Measurements from ENCODE around the gene APBB1IP.

DNA sequence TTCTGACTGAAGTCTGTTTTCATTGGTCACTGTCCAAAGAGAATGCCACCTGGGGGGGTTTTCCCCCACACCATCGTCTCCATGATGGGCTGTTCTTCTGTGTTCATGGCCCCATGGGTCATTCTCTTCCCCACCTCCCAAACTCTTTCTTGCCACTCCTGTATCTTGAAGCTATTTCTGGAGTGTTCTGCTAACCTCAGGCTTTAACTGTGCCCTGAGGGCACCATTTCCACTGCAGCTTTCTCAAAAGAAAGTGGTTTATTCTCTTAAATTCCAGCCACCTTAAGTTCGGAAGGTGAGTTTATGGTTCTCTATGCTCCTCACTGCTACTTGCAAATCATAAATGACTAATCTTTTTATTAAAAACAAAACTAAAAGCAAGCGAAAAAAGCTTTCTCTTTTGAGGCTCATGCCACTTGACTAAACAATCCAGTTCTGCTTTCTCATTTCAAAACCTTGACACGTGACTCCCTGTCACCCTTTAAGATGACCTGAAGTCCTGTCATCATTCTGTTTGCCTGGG is 7.4 kb upstream of the APBB1IP start:
- TF ChIP-seq POLR2A (IDR thresholded peaks at IDR 0.05) = no peak
- TF ChIP-seq, protein P1, sequence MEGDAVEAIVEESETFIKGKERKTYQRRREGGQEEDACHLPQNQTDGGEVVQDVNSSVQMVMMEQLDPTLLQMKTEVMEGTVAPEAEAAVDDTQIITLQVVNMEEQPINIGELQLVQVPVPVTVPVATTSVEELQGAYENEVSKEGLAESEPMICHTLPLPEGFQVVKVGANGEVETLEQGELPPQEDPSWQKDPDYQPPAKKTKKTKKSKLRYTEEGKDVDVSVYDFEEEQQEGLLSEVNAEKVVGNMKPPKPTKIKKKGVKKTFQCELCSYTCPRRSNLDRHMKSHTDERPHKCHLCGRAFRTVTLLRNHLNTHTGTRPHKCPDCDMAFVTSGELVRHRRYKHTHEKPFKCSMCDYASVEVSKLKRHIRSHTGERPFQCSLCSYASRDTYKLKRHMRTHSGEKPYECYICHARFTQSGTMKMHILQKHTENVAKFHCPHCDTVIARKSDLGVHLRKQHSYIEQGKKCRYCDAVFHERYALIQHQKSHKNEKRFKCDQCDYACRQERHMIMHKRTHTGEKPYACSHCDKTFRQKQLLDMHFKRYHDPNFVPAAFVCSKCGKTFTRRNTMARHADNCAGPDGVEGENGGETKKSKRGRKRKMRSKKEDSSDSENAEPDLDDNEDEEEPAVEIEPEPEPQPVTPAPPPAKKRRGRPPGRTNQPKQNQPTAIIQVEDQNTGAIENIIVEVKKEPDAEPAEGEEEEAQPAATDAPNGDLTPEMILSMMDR (IDR thresholded peaks at IDR 0.05) = no peak
- TF ChIP-seq EP300 (IDR thresholded peaks at IDR 0.05) = peak in 1 of 2 donors; percentile 50
